Endodermal cell (in vitro differentiated cells): ENCODE measurements around the gene FAM118A. TPM values are rescaled to one million over a fixed set of nuclear protein-coding genes. Genes with fewer than 3 reads are reported as not detected.

Experiments
- DNase-seq: peaks from one replicate; pipeline ENCODE4 v3.0.0-alpha.2; 2017
- H3K27ac ChIP-seq: 2 replicates; pipeline ENCODE4 v1.5.1; 2013; ENCODE audit warnings: mild to moderate bottlenecking, low read depth, low read length, moderate library complexity
- H3K27me3 ChIP-seq: 2 replicates; pipeline ENCODE4 v1.6.1; 2013; ENCODE audit warnings: mild to moderate bottlenecking, low read length, moderate library complexity; ENCODE audit not compliant: insufficient read depth, control insufficient read depth, poor library complexity, severe bottlenecking
- H3K36me3 ChIP-seq: 2 replicates; pipeline ENCODE4 v1.7.0; 2013; ENCODE audit warnings: mild to moderate bottlenecking, low read length, moderate library complexity; ENCODE audit not compliant: control insufficient read depth, insufficient read depth
- H3K4me1 ChIP-seq: one replicate; pipeline ENCODE4 v1.7.0; 2013; ENCODE audit warnings: low read length; ENCODE audit not compliant: control insufficient read depth, insufficient read depth
- H3K4me3 ChIP-seq: 2 replicates; pipeline ENCODE4 v1.5.1; 2013; ENCODE audit warnings: mild to moderate bottlenecking, low read length, moderate library complexity
- H3K9ac ChIP-seq: 2 replicates; pipeline ENCODE4 v1.6.1; 2013; ENCODE audit warnings: mild to moderate bottlenecking, low read length, moderate library complexity; ENCODE audit not compliant: poor library complexity, severe bottlenecking; ENCODE audit errors: extremely low read depth
- H3K9me3 ChIP-seq: 2 replicates; pipeline ENCODE4 v1.6.1; 2013; ENCODE audit warnings: mild to moderate bottlenecking, low read length, moderate library complexity; ENCODE audit not compliant: control insufficient read depth
- H3K27ac Mint-ChIP-seq: 2 replicates; pipeline ENCODE4 v1.8.0; 2020; ENCODE audit warnings: mixed read lengths
- H3K27me3 Mint-ChIP-seq: 2 replicates; pipeline ENCODE4 v1.8.0; 2021; ENCODE audit warnings: mild to moderate bottlenecking, mixed read lengths; ENCODE audit not compliant: insufficient read depth
- H3K36me3 Mint-ChIP-seq: 2 replicates; pipeline ENCODE4 v1.8.0; 2020; ENCODE audit warnings: low read depth, mixed read lengths
- H3K4me1 Mint-ChIP-seq: 2 replicates; pipeline ENCODE4 v1.8.0; 2020; ENCODE audit warnings: mixed read lengths
- H3K4me3 Mint-ChIP-seq: 2 replicates; pipeline ENCODE4 v1.8.0; 2020; ENCODE audit warnings: mild to moderate bottlenecking, moderate library complexity, mixed read lengths
- H3K9me3 Mint-ChIP-seq: 2 replicates; pipeline ENCODE4 v1.8.0; 2020; ENCODE audit warnings: mild to moderate bottlenecking, mixed read lengths
- CTCF ChIP-seq: fragments of 200-600 bp; sonication (generic); conservative IDR thresholded peaks from 2 replicates; pipeline ENCODE4 v1.5.0; 2021; ENCODE audit warnings: antibody characterized with exemption, mild to moderate bottlenecking
- WGBS, 2 experiments: methylation state at CpG; one replicate each; pipeline versions ENCODE4 v1.1.5 to v1.1.7; 2013; ENCODE audit warnings: missing lambda C conversion rate in 2 of 2, mixed read lengths in 1 of 2; ENCODE audit not compliant: insufficient coverage in 1 of 2, insufficient read length in 1 of 2; 5-methylcytosine and 5-hydroxymethylcytosine counted together
- total RNA-seq, 2 donors: library from RNA; stranded (reverse); fragmentation: NEBNext Ultra II Directional in 1 of 2; extraction: Animal tissue kit (Norgen Biotek cat#: 25700) in 1 of 2; gene quantifications; 2 replicates in 1 of 2; 3 replicates in 1 of 2; pipeline ENCODE4 v1.2.1, GENCODE V29; 2021

FAM118A gene
- total RNA-seq, 2 donors from 2014 or later = 46.3 to 143 TPM

- no peaks in the 10 kb centered on the region for H3K9me3 ChIP-seq
- H3K9me3 Mint-ChIP-seq = no peaks in the 10 kb centered on the region
- no peaks in the 10 kb centered on the region for H3K36me3 Mint-ChIP-seq
- DNase-seq = no peak
- H3K9ac ChIP-seq = no peak overlapping the region
- H3K4me3 Mint-ChIP-seq = no peak overlapping the region
- 91 to 97% methylated on average over 6 to 9 of the region's 9 CpGs for WGBS, 2 experiments
- no peaks in the 10 kb centered on the region for H3K27me3 ChIP-seq
- no peak overlapping the region for H3K27ac Mint-ChIP-seq
- no peak overlapping the region for H3K4me3 ChIP-seq
- no peaks in the 10 kb centered on the region for H3K36me3 ChIP-seq
- peaks cover 3% of the 10 kb centered on the region for H3K27me3 Mint-ChIP-seq
- H3K4me1 Mint-ChIP-seq = peaks cover 17% of the 10 kb centered on the region
- no peak for TF ChIP-seq CTCF
- H3K4me1 ChIP-seq = no peaks in the 10 kb centered on the region
- H3K27ac ChIP-seq = no peak overlapping the region
These were observed 3.6 kb upstream of the FAM118A start for GRCh38 chr22:45306139-45306538.

GRCh38 chr22:45308391-45308956, 1.3 kb upstream of the FAM118A start:
- peaks cover 3% of the 10 kb centered on the region for H3K4me1 ChIP-seq
- Mint-ChIP-seq H3K4me3 (peak overlapping the region; percentile 79), H3K4me1 (peaks cover 35% of the 10 kb centered on the region), H3K27me3 (peaks cover 3% of the 10 kb centered on the region), H3K36me3 (peaks cover 16% of the 10 kb centered on the region), H3K9me3 (no peaks in the 10 kb centered on the region), H3K27ac (peak overlapping the region; percentile 97)
- H3K36me3 ChIP-seq = peaks cover 7% of the 10 kb centered on the region
- no peaks in the 10 kb centered on the region for H3K9me3 ChIP-seq
- no peak for DNase-seq
- peak overlapping the region; percentile 44 for H3K4me3 ChIP-seq
- 85 to 97% methylated on average over 5 of the region's 6 CpGs for WGBS, 2 experiments
- no peak overlapping the region for H3K27ac ChIP-seq
- H3K9ac ChIP-seq = no peak overlapping the region
- no peaks in the 10 kb centered on the region for H3K27me3 ChIP-seq
- TF ChIP-seq CTCF = no peak

- Mint-ChIP-seq H3K36me3 (peaks cover 16% of the 10 kb centered on the region), H3K27ac (peak overlapping the region; percentile 97), H3K27me3 (peaks cover 3% of the 10 kb centered on the region), H3K4me1 (peaks cover 39% of the 10 kb centered on the region), H3K9me3 (no peaks in the 10 kb centered on the region), H3K4me3 (peak overlapping the region; percentile 79)
- DNase-seq = peak; percentile 61
- no peak for TF ChIP-seq CTCF
- peaks cover 3% of the 10 kb centered on the region for H3K4me1 ChIP-seq
- no peaks in the 10 kb centered on the region for H3K9me3 ChIP-seq
- WGBS, 2 experiments = 73 to 85% methylated on average over 25 of the region's 25 CpGs
- H3K9ac ChIP-seq = peak overlapping the region; percentile 16
- H3K27ac ChIP-seq = no peak overlapping the region
- peak overlapping the region; percentile 44 for H3K4me3 ChIP-seq
- H3K27me3 ChIP-seq = no peaks in the 10 kb centered on the region
- peaks cover 7% of the 10 kb centered on the region for H3K36me3 ChIP-seq
These were observed 745 bp upstream of the FAM118A start for GRCh38 chr22:45308957-45309421.
